Panc1 (cell line): ENCODE data around the gene DPP4.

ENCODE experiments used
- CTCF ChIP-seq: fragments of 450-650 bp; IDR thresholded peaks from 2 replicates; pipeline ENCODE4 v1.5.1; 2017; ENCODE audit warnings: mild to moderate bottlenecking
- POLR2AphosphoS5 ChIP-seq: IDR thresholded peaks from 2 replicates; pipeline ENCODE4 v1.6.1; 2012; ENCODE audit warnings: mild to moderate bottlenecking, low read depth, low read length, moderate library complexity
- SIN3A ChIP-seq: IDR thresholded peaks from 2 replicates; pipeline ENCODE4 v1.6.1; 2012; ENCODE audit warnings: low read depth, mild to moderate bottlenecking, low read length, moderate library complexity, borderline replicate concordance; ENCODE audit not compliant: insufficient read depth

GRCh38 chr2:162067596-162067995 is 6.4 kb downstream of the DPP4 start:
- TF ChIP-seq CTCF (no peak), POLR2AphosphoS5 (no peak), SIN3A (no peak)
